Liver (tissue), 9 donors: Measurements from ENCODE around the gene PTK7. TPM values are rescaled to one million over a fixed set of nuclear protein-coding genes. Genes with fewer than 3 reads are reported as not detected.

Source experiments
- DNase-seq: peaks from one replicate; pipeline ENCODE4 v3.0.0-alpha.2; 2017; ENCODE audit warnings: low spot score
- H3K27ac ChIP-seq, 2 donors: one replicate each; pipeline ENCODE4 v1.7.0; 2013; ENCODE audit warnings: inconsistent platforms in 2 of 2, low read length in 2 of 2, control low read depth in 1 of 2, low read depth in 1 of 2, mild to moderate bottlenecking in 1 of 2
- H3K27me3 ChIP-seq, 4 donors: one replicate each; pipeline versions ENCODE4 v1.6.1 to v1.7.0; 2013; ENCODE audit warnings: low read length in 3 of 4, inconsistent platforms in 1 of 4, mild to moderate bottlenecking in 1 of 4, moderate library complexity in 1 of 4; ENCODE audit not compliant: control insufficient read depth in 4 of 4, insufficient read depth in 4 of 4
- H3K36me3 ChIP-seq, 4 donors: one replicate each; pipeline versions ENCODE4 v1.6.1 to v1.7.0; 2013; ENCODE audit warnings: low read length in 3 of 4, mild to moderate bottlenecking in 3 of 4, low read depth in 1 of 4, moderate library complexity in 1 of 4; ENCODE audit not compliant: control insufficient read depth in 4 of 4, insufficient read depth in 3 of 4
- H3K4me1 ChIP-seq, 4 donors: one replicate each; pipeline versions ENCODE4 v1.6.1 to v1.7.0; 2013; ENCODE audit warnings: low read length in 3 of 4, mild to moderate bottlenecking in 3 of 4, moderate library complexity in 1 of 4; ENCODE audit not compliant: control insufficient read depth in 4 of 4, insufficient read depth in 4 of 4
- H3K4me3 ChIP-seq, 3 donors: one replicate each; pipeline versions ENCODE4 v1.6.1 to v1.7.0; 2013; ENCODE audit warnings: low read length in 3 of 3, control low read depth in 1 of 3, low read depth in 1 of 3, mild to moderate bottlenecking in 1 of 3
- H3K9ac ChIP-seq, 2 donors: one replicate each; pipeline ENCODE4 v1.7.0; 2013; ENCODE audit warnings: low read length in 2 of 2, mild to moderate bottlenecking in 2 of 2, moderate library complexity in 2 of 2, control low read depth in 1 of 2, low read depth in 1 of 2
- H3K9me3 ChIP-seq, 4 donors: one replicate each; pipeline versions ENCODE4 v1.6.1 to v1.7.0; 2013; ENCODE audit warnings: low read length in 3 of 4; ENCODE audit not compliant: control insufficient read depth in 4 of 4
- ATF3 ChIP-seq: IDR thresholded peaks from 2 replicates; pipeline ENCODE4 v1.6.1; 2016; ENCODE audit warnings: antibody characterized with exemption
- CTCF ChIP-seq: fragments of 150-350 bp; IDR thresholded peaks from 2 replicates; pipeline ENCODE4 v1.5.1; 2017; ENCODE audit warnings: improper control_type of control experiment, low read depth, low read length; ENCODE audit not compliant: missing input control
- EGR1 ChIP-seq, 2 donors: IDR thresholded peaks; 2 replicates each; pipeline ENCODE4 v1.6.1; 2016 to 2018; ENCODE audit warnings: antibody characterized with exemption in 2 of 2, low read depth in 2 of 2
- FOXA1 ChIP-seq: IDR thresholded peaks from 2 replicates; pipeline ENCODE4 v1.6.1; 2016; ENCODE audit warnings: antibody characterized with exemption
- FOXA2 ChIP-seq: IDR thresholded peaks from 2 replicates; pipeline ENCODE4 v1.6.1; 2016; ENCODE audit warnings: antibody characterized with exemption
- GABPA ChIP-seq, 2 donors: IDR thresholded peaks in 1 of 2; conservative IDR thresholded peaks in 1 of 2; 2 replicates each; pipeline ENCODE4 v1.6.1; 2016; ENCODE audit warnings: antibody characterized with exemption in 2 of 2, mild to moderate bottlenecking in 1 of 2, moderate library complexity in 1 of 2
- HNF4A ChIP-seq, 2 donors: conservative IDR thresholded peaks; 2 replicates each; pipeline ENCODE4 v1.6.1; 2016; ENCODE audit warnings: antibody characterized with exemption in 2 of 2, mild to moderate bottlenecking in 2 of 2
- HNF4G ChIP-seq: IDR thresholded peaks from 2 replicates; pipeline ENCODE4 v1.6.1; 2016; ENCODE audit warnings: antibody characterized with exemption
- JUND ChIP-seq, 2 donors: IDR thresholded peaks; 2 replicates each; pipeline ENCODE4 v1.6.1; 2016; ENCODE audit warnings: antibody characterized with exemption in 2 of 2
- MAX ChIP-seq: IDR thresholded peaks from 2 replicates; pipeline ENCODE4 v1.6.1; 2016; ENCODE audit warnings: antibody characterized with exemption
- NR2F2 ChIP-seq: IDR thresholded peaks from 2 replicates; pipeline ENCODE4 v1.6.1; 2016; ENCODE audit warnings: antibody characterized with exemption
- RAD21 ChIP-seq, 2 donors: IDR thresholded peaks; 2 replicates each; pipeline ENCODE4 v1.6.1; 2016; ENCODE audit warnings: antibody characterized with exemption in 2 of 2, mild to moderate bottlenecking in 2 of 2
- REST ChIP-seq: IDR thresholded peaks from 2 replicates; pipeline ENCODE4 v1.6.1; 2016; ENCODE audit warnings: antibody characterized with exemption, mild to moderate bottlenecking
- RXRA ChIP-seq, 2 donors: IDR thresholded peaks; 2 replicates each; pipeline ENCODE4 v1.6.1; 2017 to 2018; ENCODE audit warnings: antibody characterized with exemption in 2 of 2, mild to moderate bottlenecking in 1 of 2
- SP1 ChIP-seq: IDR thresholded peaks from 2 replicates; pipeline ENCODE4 v1.6.1; 2018; ENCODE audit warnings: antibody characterized with exemption, mild to moderate bottlenecking
- TAF1 ChIP-seq: conservative IDR thresholded peaks from 2 replicates; pipeline ENCODE4 v1.6.1; 2016; ENCODE audit warnings: antibody characterized with exemption, mild to moderate bottlenecking
- YY1 ChIP-seq: IDR thresholded peaks from 2 replicates; pipeline ENCODE4 v1.6.1; 2016; ENCODE audit warnings: antibody characterized with exemption, mild to moderate bottlenecking
- ZBTB33 ChIP-seq: IDR thresholded peaks from 2 replicates; pipeline ENCODE4 v1.6.1; 2016; ENCODE audit warnings: antibody characterized with exemption
- WGBS: extraction: QIAGEN DNeasy Blood & Tissue Kit; methylation state at CpG from one replicate; pipeline ENCODE4 v1.1.7; 2013; 5-methylcytosine and 5-hydroxymethylcytosine counted together
- polyA plus RNA-seq, 2 donors: library from polyadenylated mRNA; stranded (reverse) in 1 of 2; unstranded in 1 of 2; fragments of 200-250 nt in 1 of 2; fragments of >200 nt in 1 of 2; fragmentation: Nextera tagmentation in 1 of 2; extraction: Ambion mirVana in 1 of 2; gene quantifications; one replicate each; pipeline versions ENCODE4 v1.2.1 to v1.2.3, GENCODE V29; 2013 to 2015
- total RNA-seq, 2 donors: library from RNA; depleted of rRNA; stranded (reverse); fragments of >200 nt; gene quantifications; one replicate each; pipeline ENCODE4 v1.2.3, GENCODE V29; 2014
- donor health status: healthy.
- donor health status: healthy.
- donor health status: healthy.
- donor health status: healthy.
- donor health status: healthy.

Gene PTK7
- total and polyA plus RNA-seq, 4 donors = 0.67 to 10.5 (median 1.3) TPM

GRCh38 chr6:43123461-43124314, 47.6 kb downstream of the PTK7 start:
- H3K27ac ChIP-seq = no peak overlapping the region
- no peaks in the 10 kb centered on the region for H3K27me3 ChIP-seq
- H3K36me3 ChIP-seq = no peaks in the 10 kb centered on the region
- TF ChIP-seq ZBTB33 (no peak), JUND (IDR thresholded peaks at IDR 0.05) (no peak), TAF1 (no peak), MAX (no peak), RAD21 (IDR thresholded peaks at IDR 0.05) (no peak), ATF3 (no peak), FOXA1 (no peak), YY1 (no peak), CTCF (no peak), REST (no peak), FOXA2 (no peak), EGR1 (IDR thresholded peaks at IDR 0.05; ENCODE audit: low read depth in 2 of 2) (no peak), HNF4A (conservative IDR thresholded peaks at IDR 0.05) (no peak), HNF4G (no peak), GABPA (IDR thresholded peaks at IDR 0.05 in 1 of 2, conservative IDR thresholded peaks at IDR 0.05 in 1 of 2) (no peak), RXRA (IDR thresholded peaks at IDR 0.05) (no peak), SP1 (no peak), NR2F2 (no peak)
- 84% methylated on average over 25 of the region's 25 CpGs for WGBS
- H3K4me1 ChIP-seq = peaks cover 0 to 6% (median 0%) of the 10 kb centered on the region in 4 donors
- H3K9ac ChIP-seq = no peak overlapping the region
- H3K9me3 ChIP-seq = no peaks in the 10 kb centered on the region
- DNase-seq = no peak
- H3K4me3 ChIP-seq = no peak overlapping the region
